Fibroblast of villous mesenchyme (primary cell): ENCODE results near the gene VOPP1. TPM values are rescaled to one million over a fixed set of nuclear protein-coding genes. Genes with fewer than 3 reads are reported as not detected.

Experiments
- DNase-seq: peaks from one replicate; pipeline ENCODE4 v3.0.0-alpha.2; 2010; ENCODE audit warnings: low read depth
- H3K4me3 ChIP-seq: 2 replicates; pipeline ENCODE4 v1.5.1; 2011; ENCODE audit warnings: low read depth, mild to moderate bottlenecking, low read length
- CTCF ChIP-seq: IDR thresholded peaks from 2 replicates; pipeline ENCODE4 v1.5.1; 2012; ENCODE audit warnings: low read depth, mild to moderate bottlenecking, low read length; ENCODE audit not compliant: insufficient read depth
- total RNA-seq: library from RNA; depleted of rRNA; stranded (reverse); fragments of >200 nt; gene quantifications from 2 replicates; pipeline ENCODE4 v1.2.3, GENCODE V29; 2012

VOPP1 gene
- total RNA-seq, 1 donor, result 81.2 TPM

GRCh38 chr7:55524558-55525310, 47.6 kb downstream of the VOPP1 start:
- H3K4me3 ChIP-seq, result no peak overlapping the region
- DNase-seq, result no peak
- TF ChIP-seq CTCF, result no peak

- no peak for TF ChIP-seq CTCF
- H3K4me3 ChIP-seq, result no peak overlapping the region
- no peak for DNase-seq
Measured at GRCh38 chr7:55523366-55523765, 48.9 kb downstream of the VOPP1 start.

GRCh38 chr7:55521917-55522902, 50.1 kb downstream of the VOPP1 start:
- DNase-seq, result no peak
- no peak overlapping the region for H3K4me3 ChIP-seq
- no peak for TF ChIP-seq CTCF

- no peak for DNase-seq
- no peak overlapping the region for H3K4me3 ChIP-seq
- TF ChIP-seq CTCF, result no peak
Measured at GRCh38 chr7:55521512-55521911, 50.8 kb downstream of the VOPP1 start.

GRCh38 chr7:55520426-55521140, 51.7 kb downstream of the VOPP1 start:
- no peak for TF ChIP-seq CTCF
- no peak for DNase-seq
- H3K4me3 ChIP-seq, result no peak overlapping the region

GRCh38 chr7:55518836-55519235, 53.5 kb downstream of the VOPP1 start:
- no peak overlapping the region for H3K4me3 ChIP-seq
- no peak for DNase-seq
- no peak for TF ChIP-seq CTCF
